ENCODE data around the gene QRFP.

QRFP gene

DNA sequence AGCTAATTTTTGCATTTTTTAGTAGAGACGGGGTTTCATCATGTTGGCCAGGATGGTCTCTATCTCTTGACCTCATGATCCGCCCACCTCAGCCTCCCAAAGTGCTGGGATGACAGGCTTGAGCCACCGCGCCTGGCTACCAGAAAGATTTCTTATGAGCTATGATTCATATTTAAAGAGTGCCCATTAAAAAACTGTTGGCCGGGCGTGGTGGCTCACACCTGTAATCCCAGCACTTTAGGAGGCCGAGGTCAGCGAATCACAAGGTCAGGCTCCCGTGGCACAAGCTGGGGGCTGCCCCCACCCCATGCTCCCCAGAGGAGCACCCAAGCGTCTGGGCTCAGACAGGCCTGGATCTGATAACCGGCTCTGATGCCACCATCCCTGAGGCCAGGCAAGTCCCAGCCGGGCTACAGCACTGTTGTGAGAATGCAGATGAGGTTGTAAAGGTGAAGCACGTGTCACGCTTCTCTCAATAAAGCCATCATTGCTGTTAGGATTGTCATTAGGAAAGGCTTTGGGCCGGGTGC is 13.9 kb downstream of the QRFP start:
- TF ChIP-seq, protein P1, sequence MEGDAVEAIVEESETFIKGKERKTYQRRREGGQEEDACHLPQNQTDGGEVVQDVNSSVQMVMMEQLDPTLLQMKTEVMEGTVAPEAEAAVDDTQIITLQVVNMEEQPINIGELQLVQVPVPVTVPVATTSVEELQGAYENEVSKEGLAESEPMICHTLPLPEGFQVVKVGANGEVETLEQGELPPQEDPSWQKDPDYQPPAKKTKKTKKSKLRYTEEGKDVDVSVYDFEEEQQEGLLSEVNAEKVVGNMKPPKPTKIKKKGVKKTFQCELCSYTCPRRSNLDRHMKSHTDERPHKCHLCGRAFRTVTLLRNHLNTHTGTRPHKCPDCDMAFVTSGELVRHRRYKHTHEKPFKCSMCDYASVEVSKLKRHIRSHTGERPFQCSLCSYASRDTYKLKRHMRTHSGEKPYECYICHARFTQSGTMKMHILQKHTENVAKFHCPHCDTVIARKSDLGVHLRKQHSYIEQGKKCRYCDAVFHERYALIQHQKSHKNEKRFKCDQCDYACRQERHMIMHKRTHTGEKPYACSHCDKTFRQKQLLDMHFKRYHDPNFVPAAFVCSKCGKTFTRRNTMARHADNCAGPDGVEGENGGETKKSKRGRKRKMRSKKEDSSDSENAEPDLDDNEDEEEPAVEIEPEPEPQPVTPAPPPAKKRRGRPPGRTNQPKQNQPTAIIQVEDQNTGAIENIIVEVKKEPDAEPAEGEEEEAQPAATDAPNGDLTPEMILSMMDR (IDR thresholded peaks at IDR 0.05; ENCODE audit: low read depth, low read length) = no peak
- H3K4me3 ChIP-seq (ENCODE audit: low read depth, low read length) = no peak overlapping the region
- no peak for DNase-seq (ENCODE audit: low read depth, low spot score)
- in situ Hi-C loops (cut with HindIII; ENCODE audit: low sequenced_read_pairs) = no loop called here

DNA sequence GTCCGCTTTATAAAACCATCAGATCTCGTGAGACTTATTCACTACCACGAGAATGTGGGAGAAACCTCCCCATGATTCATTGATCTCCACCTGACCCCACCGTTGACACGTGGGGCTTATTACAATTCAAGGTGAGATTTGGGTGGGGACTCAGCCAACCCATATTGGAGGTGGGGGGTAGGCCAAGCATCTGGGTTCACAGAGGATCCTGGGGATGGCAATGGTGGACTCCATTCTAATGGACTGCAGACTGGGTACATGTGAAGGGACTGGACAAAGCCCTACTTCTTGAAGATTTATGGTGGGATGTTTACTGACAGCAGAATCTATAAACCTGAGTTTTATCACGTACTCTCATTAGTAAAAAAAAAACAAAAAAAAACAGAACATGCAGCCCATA is 15.1 kb downstream of the QRFP start:
- TF ChIP-seq, protein P1 (IDR thresholded peaks at IDR 0.05; ENCODE audit: low read depth, low read length) = no peak
- in situ Hi-C loops (cut with HindIII; ENCODE audit: low sequenced_read_pairs) = no loop called here

DNA sequence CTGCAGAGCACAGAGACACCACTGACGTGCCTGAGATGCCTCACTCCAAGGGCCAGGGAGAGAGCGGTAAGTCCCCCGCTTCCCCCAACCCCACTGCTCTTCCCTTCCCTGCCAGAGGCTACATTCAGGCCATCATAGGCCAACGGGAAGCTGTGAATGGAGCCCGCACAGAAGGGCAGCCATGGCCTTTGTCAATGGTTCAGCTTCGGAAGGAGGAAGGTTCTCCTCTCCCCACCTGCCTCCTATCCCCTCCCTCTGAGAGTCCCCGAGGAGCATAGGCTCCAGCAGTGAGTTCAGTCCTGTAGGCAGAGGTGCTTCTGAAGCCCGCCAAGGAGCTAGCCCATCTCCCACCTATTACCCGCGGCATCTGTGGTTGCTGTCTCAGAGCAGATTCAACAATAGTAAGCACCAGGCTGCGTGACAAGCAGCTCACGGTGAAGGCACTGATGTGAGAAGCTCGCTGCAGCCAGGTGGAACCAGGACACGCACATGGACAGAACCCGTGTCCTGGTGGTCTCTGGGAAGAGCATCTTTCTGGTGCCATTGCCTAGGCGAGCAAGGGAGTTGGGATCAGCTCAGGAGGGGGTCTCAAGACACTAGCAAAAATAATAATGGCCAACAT is 15.9 kb downstream of the QRFP start:
- no peak overlapping the region for H3K4me3 ChIP-seq (ENCODE audit: low read depth, low read length)
- in situ Hi-C loops (cut with HindIII; ENCODE audit: low sequenced_read_pairs) = no loop called here
- TF ChIP-seq, protein P1 (IDR thresholded peaks at IDR 0.05; ENCODE audit: low read depth, low read length) = no peak
- DNase-seq (ENCODE audit: low read depth, low spot score) = no peak

More for the DNA sequence above, 15.1 kb downstream of the QRFP start:
- no peak for DNase-seq (ENCODE audit: low read depth, low spot score)
- no peak overlapping the region for H3K4me3 ChIP-seq (ENCODE audit: low read depth, low read length)

DNA sequence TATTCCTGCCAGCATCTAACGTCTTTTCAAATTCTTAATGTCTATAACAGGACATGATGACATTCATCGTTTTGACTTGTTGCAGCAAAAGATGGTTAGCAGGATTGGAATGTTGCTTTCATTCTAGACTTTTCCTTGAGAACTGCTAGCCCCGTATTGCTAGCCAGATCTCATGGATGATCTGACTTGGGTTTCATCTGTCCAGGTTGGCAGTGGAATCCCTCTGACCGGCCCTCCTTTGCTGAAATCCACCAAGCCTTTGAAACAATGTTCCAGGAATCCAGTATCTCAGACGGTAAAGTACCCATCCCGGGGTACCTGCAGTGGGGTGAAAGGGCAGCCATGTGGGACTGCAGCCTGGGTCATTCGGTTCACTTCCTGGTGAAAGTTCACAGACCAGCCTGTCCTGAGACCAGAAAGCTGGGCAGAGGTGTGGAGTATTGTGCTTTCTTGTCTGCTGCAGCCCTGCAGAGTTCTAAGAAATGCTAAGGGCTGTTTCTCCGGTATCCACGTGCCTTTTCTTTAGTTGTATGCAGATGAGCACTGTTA is 16.7 kb downstream of the QRFP start:
- in situ Hi-C loops (cut with HindIII; ENCODE audit: low sequenced_read_pairs) = no loop called here
- TF ChIP-seq, protein P1 (IDR thresholded peaks at IDR 0.05; ENCODE audit: low read depth, low read length) = no peak
- no peak overlapping the region for H3K4me3 ChIP-seq (ENCODE audit: low read depth, low read length)
- no peak for DNase-seq (ENCODE audit: low read depth, low spot score)

DNA sequence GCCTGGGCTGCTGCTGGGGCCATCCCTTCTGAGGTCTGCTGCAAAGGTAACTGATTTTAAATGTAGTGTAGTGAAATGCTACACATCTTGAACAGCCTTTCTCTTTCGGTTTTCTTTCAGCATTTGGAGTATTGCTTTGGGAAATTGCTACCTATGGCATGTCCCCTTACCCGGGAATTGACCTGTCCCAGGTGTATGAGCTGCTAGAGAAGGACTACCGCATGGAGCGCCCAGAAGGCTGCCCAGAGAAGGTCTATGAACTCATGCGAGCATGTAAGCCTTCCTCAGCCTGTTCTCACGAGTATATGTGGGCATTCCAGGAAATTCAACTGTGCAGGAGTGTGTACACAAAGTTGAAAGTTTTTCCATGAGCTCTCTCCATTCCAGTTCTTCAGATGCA is 18.3 kb downstream of the QRFP start:
- TF ChIP-seq, protein P1 (IDR thresholded peaks at IDR 0.05; ENCODE audit: low read depth, low read length) = no peak
- in situ Hi-C loops (cut with HindIII; ENCODE audit: low sequenced_read_pairs) = no loop called here

DNA sequence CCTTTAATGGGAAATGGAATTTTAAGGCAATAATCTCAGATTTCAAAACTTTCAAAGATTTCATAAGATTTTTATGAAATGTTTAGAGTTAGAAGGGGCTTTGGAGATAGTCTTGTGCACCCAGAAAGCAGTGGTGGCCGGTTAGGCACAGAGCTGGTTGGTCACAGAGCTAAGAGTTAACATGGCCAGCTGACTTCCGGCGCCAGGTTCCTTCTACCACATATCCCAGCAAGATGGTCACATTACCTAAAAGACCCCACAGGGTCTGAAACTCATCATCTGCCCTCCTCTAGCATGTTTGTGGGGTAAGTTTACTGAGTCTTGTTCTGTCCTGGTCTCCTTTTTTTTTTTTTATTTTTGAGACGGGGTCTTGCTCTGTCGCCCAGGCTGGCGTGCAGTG is 19.3 kb downstream of the QRFP start:
- TF ChIP-seq, protein P1 (IDR thresholded peaks at IDR 0.05; ENCODE audit: low read depth, low read length) = no peak
- DNase-seq (ENCODE audit: low read depth, low spot score) = no peak
- H3K4me3 ChIP-seq (ENCODE audit: low read depth, low read length) = no peak overlapping the region
- in situ Hi-C loops (cut with HindIII; ENCODE audit: low sequenced_read_pairs) = no loop called here

More for the DNA sequence above, 18.3 kb downstream of the QRFP start:
- DNase-seq (ENCODE audit: low read depth, low spot score) = no peak
- H3K4me3 ChIP-seq (ENCODE audit: low read depth, low read length) = no peak overlapping the region
